ENCODE measurements around the gene FECH.

Gene FECH

DNA sequence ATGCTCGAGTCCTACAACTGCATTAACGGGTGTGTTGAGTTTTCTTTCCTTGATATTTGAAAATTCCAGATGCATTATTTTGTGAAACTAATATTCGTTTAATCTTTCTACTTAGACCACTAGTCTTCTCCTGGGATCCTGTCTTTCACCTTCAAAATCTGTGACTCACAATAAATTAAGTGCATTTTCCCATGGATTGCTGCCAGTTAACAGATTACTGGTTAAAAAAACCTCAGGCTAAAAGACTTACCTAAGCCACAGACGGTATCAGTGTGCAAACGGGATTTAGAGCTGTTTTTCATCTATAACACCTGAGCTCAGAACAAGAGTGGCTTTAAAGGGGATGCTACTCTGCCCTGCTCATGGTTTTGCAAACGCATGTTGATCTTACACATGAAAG, 10.2 kb downstream of the FECH start:
- DNase-seq = no peak

DNA sequence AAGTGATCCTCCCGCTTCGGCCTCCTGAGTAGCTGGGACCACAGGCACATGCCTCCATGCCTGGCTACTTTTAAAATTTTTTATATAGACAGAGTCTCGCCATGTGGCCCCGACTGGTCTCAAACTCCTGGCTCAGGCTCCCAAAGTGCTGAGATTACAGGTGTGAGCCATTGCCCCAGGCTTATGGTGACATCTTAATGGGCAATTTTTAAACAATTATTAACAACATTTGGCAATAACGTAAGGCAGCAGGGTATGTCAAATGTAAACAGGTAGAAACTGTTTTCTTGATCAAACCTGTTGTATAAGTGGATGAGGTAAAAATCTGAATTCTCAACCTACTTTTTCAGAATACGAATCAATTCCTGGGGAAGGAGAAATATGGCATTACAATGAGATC, 11.0 kb downstream of the FECH start:
- DNase-seq = no peak

DNA sequence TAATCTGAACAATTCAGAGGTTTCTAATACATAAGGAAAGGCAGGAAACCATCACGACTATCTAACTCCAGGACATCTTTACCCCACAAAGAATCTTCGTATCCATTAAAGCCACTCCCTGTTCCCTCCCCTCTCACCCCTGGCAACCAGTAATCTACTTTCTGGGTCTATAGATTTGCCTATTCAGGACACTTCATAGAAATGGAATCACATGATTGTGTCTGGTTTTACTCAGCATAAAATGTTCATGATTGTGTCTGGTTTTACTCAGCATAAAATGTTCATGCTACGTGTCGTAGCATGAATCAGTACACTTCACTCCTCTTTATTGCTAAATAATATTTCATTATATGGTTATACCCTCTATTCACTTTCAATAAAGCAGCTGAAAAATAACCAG, 11.6 kb downstream of the FECH start:
- DNase-seq = no peak

DNA sequence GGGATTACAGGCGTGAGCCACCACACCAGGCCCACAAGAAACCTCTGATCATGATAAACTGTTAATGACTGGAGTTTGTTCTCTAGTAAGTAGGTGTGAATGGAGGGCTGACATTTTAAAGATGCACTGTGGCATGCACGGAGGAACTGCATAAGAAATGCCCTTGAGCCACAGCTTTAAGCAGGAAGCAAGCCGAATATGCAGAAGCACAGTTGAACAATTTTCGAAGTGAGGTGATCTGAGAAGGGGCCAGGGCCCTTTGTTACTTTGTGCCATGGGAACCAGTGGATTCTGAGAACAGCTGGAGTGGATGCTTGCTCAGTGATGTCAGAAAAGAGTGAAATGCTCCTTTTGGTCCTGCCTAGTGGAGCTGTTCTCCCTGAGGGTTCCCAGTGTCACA, 16.3 kb downstream of the FECH start:
- no peak for DNase-seq

DNA sequence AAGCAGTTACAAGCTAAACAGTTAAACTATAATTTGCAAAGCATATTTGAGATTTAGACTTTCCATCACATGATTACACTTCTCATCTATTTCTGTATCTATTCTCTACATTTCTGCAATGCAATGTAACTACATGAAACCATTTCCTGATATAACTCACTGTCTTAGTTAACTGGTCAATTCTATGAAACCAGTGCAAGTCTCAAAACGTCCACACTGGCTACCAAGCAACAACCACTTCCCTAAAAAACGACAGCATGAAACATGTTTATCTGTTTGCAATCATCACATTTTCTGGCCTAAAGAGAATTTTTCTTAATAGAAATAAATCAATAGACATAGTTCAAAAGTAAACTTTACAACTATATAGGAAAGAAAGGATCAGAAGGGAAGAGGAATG, 17.4 kb downstream of the FECH start:
- no peak for DNase-seq

DNA sequence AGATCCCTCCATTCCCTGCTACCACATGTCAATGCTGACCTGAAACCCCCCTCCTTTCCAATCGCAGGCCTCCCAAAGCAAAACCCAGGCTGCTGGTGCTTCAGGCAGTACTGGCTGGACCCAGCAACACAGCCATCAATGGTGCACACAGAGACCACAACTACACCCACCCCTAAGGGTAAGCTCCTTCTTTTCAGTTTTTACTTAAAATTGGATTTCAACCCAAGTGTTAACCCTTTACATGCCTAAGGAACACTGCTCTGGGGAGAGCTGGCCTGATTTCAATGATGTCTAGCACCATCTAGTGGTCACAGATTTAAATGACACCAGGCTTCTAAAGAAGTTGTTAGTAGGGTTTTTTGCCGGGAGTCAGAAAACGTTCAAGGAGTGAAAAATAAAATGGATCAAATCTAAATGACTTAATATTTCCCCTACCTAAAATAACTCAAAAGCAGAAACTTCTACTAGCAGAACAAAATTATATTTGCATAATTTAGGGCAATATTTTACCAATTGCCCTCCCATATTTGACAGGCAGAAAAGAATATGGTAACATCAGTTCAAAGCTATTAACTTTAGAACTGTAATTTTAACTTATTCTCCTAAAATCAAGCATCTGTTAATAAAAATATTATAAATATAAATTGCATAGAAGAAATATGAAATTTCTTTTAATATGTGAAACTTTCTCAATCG, 24.6 kb downstream of the FECH start:
- DNase-seq = peak; percentile 62

DNA sequence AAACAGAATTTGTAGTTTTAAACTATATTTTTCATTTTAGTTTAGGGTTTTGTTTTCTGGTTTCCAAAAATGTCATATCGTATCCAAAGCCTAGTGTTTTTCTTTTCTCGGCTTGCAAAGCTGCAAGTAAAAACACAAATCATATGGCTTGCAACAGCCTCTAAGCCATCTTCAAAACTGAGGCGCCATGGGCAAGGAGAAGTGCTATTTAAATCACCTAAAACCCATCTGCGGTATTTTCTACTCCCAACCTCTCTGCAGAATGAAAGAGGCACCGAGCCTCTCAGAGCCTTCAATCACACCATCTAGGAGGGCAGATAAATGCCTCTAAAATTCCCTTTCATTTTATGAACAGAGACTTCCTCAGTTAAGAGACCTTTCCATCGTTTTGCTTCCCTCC, 25.2 kb downstream of the FECH start:
- DNase-seq = no peak

DNA sequence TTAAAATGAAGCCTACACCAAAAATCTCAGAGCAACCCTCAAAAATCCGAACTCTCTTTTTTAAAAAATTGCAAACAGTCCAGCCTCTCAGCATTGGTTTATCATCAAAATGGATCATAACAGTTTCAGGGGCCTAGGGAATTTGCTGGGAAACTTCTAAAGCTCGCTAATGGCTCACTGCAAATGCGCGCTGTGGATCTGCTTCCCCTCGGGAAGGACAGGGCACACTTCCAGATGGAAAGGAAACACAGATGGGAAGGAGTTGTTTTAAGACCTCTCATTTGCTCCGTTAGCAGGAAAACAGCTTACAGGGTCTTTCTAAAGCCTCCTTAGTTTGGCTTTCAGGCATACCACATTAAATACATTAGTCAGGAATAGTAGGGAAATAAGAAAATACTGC, 27.2 kb downstream of the FECH start:
- no peak for DNase-seq

DNA sequence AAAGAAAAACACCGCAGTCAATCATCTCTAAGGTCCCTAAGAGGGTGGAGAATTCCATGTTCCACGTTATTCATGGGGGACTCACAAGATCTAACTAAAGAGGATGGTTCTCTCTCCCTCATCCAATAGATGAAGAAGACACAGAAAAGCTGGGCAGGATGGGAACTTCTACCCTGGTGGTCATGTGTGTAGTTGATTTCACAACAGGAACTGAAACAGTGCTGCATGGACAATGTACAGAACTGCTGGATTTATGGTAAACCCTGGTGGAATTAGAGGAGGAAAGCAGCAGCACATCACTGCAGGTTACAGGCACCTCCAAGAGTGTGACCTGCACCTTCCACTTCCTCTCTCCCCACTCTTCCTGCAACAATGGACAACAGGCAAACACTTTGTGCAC, 31.4 kb downstream of the FECH start:
- no peak for DNase-seq

DNA sequence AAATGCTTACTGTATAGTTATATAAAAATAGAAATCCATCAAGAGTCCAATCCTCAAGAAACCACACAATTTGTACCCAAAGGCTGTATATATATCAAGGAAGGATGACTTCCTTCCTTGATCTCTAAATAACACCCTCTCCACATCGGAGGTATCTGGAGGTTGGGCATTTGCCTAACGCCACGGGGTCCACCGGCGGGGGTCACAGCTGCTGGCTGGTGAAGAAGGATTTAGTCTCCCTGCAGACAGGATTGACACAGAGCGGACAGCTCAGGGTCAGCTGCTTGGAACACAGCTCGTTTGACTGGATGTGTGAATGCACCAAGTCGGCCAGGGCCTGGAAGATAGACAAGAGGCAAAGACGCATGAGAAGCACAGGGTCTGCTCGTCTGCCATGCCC, 36.0 kb downstream of the FECH start:
- no peak for DNase-seq

DNA sequence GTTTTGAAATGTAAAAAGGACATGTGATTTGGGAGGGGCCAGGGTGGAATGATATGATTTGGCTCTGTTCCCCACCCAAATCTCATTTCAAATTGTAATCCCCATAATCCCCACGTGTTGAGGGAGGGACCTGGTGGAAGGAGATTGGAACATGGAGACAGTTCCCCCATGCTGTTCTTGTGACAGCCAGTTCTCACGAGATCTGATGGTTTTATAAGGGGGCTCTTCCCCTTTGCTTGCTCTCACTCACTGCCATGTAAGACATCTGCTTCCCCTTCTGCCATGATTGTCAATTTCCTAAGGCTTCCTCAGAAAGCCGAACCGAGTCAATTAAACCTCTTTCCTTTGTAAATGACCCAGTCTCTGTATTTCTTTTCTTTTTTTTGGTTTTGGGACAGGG, 39.2 kb downstream of the FECH start:
- DNase-seq = no peak

DNA sequence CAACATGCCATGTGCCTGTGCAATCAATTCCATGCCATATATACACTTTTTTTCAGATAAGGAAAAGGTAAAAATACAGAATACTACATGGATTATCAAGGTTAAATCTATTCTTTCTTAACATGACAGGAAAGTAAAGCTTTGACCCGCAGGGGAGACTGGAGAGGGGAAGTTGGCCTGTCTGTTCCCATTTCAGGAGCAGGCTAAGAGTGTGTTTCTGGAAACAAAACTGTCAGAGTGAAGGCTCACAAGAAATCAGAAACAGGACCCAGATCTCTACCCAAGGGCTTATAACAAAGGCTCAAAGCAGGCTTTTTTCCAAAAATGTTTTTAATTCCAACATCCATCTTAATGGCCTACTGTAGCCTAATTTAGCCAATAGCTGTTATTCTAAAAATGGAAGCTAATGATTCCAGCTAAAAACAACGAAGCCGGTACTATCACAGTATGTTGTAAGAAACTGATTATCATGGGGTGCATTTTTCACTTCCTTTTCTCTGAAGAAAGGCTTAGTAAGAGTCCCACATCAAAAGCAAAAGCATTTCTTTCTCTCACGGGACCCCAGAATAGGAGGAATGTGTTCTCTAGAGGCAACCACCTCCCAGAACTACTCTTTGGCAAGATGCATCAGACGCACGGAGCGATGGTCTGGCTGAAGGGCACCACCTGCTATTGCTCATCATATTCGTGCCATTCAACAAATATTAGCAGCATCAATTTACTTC, 41.4 kb downstream of the FECH start:
- no peak for DNase-seq

DNA sequence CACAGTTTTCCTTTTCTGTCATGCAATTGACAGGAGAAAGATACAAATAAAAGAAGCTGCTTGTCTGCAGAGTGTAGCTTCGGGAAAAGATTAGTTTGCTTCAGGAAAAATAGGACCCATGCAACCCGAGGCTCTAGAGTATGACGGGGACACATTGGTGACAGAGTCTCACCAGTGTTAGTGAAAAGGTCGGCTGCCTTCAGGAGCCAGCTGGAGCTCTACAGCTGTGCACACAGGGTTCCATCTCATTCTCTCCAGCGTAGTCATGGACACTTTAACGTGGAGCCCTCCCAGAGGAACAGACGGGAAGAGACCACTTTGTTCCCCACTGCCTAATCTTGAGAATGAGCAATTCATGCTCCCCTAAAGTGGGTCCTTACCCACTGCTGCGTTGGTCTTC, 42.9 kb downstream of the FECH start:
- peak; percentile 17 for DNase-seq

DNA sequence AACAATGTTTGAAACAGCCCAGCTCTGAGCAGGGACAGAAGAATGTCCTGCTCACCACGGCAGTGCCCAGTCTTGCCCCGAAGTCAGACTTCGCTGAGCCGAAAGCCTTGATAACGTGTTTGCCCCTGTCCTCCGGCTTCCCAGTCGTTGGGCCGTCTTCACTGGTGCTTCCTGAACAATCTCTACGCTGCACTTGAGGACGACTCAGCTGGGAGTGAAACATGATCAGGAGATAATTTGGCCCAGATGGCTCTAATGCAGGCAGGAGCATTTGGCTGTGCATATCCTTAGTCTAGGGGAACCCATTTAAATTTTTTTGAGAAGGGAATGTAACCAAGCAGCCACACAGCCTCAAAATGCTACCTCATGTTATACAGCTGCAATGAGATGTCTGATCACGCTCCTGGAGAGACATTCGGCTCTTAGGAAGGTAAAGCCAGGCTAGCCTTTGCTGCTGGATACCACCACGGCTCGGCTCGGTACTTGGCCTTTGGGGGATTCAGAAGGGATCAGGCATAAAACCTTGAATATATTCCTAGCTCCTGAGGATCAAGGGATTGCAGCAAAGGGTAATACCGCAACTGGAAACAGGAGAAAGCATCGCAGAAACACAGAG, 43.6 kb downstream of the FECH start:
- DNase-seq = no peak

DNA sequence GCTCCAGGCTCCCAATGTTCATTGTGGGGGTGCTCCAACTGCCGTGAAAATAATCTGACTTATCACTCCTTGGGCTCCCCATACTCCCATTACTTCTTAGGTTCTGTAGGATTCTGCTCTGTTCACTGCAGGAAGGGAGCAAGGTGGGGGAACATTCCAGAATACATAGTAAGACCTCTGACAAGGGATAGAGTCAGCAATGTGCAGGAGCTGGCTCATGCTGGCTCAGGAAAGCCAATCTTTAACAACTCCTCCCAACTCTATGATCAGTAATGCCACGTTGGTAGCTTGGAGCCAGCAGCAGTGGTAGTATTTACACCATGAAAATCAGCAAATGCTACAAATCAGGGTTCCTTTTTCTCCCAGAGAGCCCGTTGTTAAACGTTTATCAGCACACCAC, 44.4 kb downstream of the FECH start:
- DNase-seq = no peak

DNA sequence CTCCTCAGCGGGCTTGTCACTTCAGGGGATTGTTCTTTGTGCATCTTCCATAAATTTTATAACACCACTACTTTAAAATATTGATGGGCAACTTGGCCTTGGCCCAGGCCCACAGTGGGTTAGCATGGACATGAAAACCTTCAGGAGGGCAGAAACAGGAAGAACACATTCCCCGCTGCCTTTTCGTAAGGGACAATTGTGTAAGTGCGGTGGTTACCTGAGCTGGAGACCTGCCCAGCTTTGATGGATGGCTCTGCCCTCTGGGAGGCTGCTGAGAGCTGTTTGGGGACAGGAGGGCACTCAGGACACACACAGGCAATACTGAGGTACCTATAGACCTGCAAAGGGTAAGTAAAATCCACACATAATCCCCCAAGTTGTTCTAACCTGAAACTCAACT, 46.8 kb downstream of the FECH start:
- DNase-seq = no peak

DNA sequence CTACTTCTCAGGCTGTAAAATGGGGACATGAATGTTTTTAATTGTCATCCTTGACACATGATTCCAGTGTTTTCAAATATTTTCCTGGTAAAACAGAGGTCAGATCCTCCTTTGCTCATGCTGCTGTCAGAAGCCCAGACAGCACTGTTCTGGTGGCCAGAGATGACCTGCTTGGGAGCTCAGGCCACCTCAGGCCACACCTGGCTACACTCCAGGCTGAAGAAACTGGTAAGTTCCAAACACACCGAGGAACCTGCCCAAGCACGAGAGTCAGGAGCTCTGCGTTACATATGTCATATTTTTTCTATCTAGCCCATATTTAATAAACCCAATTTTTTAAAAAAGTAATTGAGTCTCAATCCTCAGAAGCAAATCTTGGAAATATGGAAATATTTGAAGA, 47.9 kb downstream of the FECH start:
- DNase-seq = no peak

DNA sequence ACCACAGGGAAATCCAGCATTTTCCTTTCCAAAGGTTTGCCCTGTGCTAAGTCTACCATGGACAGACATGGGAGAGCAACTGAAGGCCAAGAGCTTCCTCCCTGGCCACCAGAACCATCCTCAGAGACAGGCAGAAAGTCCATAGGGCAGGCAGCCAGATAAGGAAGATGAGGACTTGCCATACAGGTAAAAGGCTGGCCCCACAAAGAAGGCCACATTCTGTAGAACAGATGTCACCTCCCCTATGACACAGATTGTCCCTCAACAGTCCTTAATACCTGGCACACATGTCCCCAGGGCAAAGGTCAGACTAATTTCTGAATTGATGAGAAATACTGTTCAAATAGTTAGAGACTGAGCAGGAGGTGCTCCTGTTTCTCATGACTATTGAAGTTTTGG, 52.0 kb downstream of the FECH start:
- DNase-seq = peak; percentile 24

DNA sequence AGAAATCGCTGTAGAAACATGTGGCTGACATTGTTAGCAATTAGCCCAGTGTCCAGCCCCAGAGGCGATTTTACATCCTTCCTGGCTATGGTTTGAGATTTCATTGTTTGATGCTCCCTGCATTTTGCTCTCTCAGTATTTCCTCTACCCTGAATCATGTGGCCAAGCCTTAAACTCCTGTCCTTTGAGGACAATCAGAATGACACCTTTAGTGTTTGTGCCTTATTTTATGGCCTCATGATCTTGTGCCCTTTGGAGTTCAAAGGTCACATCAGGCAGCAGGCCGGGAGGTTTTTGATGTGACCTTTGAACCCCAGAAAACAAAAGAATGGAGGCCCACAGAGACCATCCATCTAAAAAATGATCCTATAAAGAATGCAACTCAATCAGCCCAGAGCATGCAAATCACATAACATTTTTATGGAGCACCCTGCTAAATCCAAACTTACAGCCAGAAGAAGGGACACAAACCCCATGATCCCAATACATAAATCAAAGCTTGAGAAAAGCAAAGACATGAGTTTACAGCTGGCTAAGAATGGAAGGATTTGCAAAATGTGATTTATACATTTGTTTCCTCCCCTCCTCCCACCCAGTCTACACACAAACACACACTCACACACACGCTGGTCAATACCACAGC, 52.5 kb downstream of the FECH start:
- DNase-seq = no peak

DNA sequence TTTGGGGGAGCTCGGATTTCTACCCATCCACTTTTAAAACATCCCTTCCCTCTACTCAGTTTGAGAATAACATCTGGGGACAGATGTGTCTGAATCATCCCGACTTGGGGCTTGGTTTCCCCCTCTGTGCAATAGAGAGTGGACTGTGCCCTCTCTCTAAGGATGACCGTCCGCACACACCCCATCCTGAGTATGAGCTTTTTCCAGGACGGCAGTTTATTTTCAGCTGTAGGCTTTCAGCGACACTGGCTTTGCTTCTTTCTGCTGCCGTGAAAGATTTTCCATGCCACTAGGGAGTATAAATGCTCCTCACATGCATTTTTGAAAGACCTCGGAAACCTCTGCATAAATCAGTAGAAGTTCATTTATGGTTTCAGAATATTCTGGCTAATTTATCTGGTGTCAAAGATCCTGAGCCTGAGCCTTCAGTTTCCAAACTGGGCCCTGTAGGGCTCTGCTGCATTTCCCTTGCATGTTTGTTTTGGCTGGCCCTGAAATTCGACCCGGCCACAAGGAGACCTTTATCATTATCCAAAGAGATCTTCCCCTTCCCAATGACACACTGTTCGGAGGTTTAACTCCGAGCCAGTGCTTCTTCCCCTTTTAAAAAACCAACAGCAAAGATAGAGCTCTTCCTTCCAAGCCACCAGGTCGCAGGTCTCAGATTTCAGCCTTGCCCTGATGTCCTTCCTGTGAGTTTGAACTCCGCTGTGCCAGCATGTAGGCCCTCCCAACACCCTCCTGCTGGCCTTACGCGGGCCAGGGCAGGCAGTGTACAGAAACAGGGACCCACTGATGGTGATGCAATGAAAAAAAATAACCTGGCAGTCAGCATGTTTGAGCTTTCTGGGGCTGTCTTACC, 53.3 kb downstream of the FECH start:
- peak; percentile 64 for DNase-seq

DNA sequence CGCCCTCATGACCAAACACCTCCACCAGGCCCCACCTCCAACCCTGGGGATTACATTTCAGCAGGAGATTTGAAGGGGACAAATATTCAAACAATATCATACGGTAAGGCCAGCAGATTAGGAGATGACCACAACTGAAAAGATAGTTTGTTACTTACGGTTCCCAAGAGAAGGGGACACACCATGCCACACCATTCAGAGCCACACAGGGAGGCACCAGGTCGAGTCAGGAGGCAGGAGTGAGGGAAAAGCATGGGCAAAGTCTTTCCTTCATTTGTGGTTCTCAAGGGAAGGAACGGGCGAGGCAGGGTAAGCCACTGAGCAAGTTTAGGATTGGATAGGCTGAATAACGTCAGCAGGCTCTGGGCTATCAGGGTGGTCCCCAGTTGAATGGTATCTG, 57.4 kb downstream of the FECH start:
- DNase-seq = no peak

DNA sequence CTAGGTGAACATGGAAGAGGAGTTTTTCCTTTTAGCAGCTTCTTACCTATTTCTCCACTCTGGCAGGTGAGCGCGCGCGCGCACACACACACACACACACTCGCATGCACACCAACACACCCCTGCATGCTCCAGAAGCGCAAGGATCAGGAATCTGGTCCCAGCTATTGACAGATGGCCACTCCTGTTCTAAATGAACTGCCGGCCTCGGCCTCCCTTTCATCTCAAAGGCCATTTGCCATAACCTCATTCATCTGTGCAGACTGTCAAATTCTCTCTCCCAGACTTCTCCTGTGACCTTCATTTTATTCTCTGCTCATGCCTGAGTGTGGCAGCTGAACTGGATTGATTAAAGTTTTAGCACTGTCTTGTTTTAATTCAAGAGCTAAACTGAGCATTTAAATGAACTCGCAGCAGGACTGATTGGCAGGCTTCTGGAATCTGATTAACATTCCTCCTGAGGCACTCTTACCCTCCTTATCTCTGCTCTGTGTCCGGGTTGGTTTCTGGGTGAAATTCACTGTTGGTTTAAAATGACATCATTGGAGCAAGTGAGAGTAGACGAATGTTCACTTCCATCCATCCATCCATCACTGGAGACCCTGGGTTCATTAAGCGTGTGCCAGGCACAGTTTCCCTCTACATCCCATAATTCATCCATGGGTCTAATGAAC, 58.8 kb downstream of the FECH start:
- no peak for DNase-seq
